Activated naive CD4-positive, alpha-beta T cell treated with anti-CD3 and anti-CD28 coated beads, Interleukin-2, amount 10 ng/mL, durations not matched to agents 7 days and 5 days (primary cell): Measurements from ENCODE around the gene RBMS3.

Source experiments
- CTCF ChIA-PET: fragments of 350-600 bp; sonication (Branson Sonifier 250); formaldehyde crosslinking; loops from one replicate; lab custom pipeline; 2021; ENCODE audit warnings: antibody characterized with exemption; lab: Charles Lee
- DNase-seq: peaks from one replicate; pipeline ENCODE4 v3.0.0-alpha.2; 2020
- H3K27ac Mint-ChIP-seq: one replicate; pipeline ENCODE4 v1.8.0; 2021; ENCODE audit warnings: mild to moderate bottlenecking, moderate library complexity, mixed read lengths
- H3K27me3 Mint-ChIP-seq: one replicate; pipeline ENCODE4 v1.8.0; 2021; ENCODE audit warnings: mild to moderate bottlenecking, mixed read lengths
- H3K36me3 Mint-ChIP-seq: one replicate; pipeline ENCODE4 v1.8.0; 2021; ENCODE audit warnings: mixed read lengths
- H3K4me1 Mint-ChIP-seq: one replicate; pipeline ENCODE4 v1.8.0; 2021; ENCODE audit warnings: mixed read lengths
- H3K4me3 Mint-ChIP-seq: one replicate; pipeline ENCODE4 v1.8.0; 2021; ENCODE audit warnings: mild to moderate bottlenecking, moderate library complexity, mixed read lengths
- H3K9me3 Mint-ChIP-seq: one replicate; pipeline ENCODE4 v1.8.0; 2021; ENCODE audit warnings: mixed read lengths

Gene RBMS3

DNA sequence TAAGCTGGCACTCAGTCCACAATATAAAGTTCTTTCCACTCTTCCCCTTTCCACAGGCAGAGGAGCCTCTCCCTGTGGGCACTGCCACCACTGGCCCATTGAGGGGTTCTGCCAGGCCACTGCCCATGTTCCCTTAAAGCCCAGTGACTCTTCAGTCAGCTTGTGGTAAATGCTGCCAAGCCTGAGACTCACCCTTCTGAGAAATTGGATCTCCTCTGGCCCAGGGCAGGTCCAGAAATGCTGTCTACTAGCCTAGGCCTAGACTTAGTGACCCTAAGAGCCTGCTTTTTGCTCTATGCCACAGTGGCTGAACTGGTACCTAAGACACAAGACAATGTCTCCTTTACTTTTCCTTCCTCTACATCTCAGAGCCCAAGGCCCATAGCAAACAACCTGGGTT is 295.8 kb downstream of the RBMS3 start:
- no peak overlapping the region for H3K27ac Mint-ChIP-seq
- H3K36me3 Mint-ChIP-seq = no peaks in the 10 kb centered on the region
- no peak for DNase-seq
- no peak overlapping the region for H3K4me3 Mint-ChIP-seq
- no peaks in the 10 kb centered on the region for H3K27me3 Mint-ChIP-seq
- CTCF ChIA-PET = no interaction called here
- peaks cover 2% of the 10 kb centered on the region for H3K9me3 Mint-ChIP-seq
- H3K4me1 Mint-ChIP-seq = no peaks in the 10 kb centered on the region

DNA sequence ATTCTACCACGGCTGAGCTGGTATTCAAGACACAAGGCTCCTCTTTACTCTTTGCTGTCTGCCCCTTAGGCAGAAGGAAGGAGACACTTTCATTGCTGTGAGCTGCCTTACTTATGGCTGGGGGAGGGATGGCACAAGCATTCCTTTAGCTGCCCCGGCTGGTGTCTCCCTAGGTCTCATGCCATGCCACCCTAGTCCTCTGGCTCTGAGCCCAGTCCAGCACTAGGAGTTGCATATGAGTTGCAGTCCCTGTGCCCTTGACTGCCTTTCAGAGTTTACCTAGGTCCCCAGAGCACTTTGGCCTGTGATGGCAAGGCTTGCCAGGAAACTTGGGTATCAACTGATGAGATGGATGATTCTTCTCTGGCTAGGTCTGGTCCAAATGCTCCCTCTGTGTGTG is 296.4 kb downstream of the RBMS3 start:
- H3K27ac Mint-ChIP-seq = no peak overlapping the region
- no peak for DNase-seq
- no peaks in the 10 kb centered on the region for H3K27me3 Mint-ChIP-seq
- H3K9me3 Mint-ChIP-seq = peaks cover 2% of the 10 kb centered on the region
- CTCF ChIA-PET = no interaction called here
- no peak overlapping the region for H3K4me3 Mint-ChIP-seq
- H3K36me3 Mint-ChIP-seq = no peaks in the 10 kb centered on the region
- H3K4me1 Mint-ChIP-seq = no peaks in the 10 kb centered on the region

DNA sequence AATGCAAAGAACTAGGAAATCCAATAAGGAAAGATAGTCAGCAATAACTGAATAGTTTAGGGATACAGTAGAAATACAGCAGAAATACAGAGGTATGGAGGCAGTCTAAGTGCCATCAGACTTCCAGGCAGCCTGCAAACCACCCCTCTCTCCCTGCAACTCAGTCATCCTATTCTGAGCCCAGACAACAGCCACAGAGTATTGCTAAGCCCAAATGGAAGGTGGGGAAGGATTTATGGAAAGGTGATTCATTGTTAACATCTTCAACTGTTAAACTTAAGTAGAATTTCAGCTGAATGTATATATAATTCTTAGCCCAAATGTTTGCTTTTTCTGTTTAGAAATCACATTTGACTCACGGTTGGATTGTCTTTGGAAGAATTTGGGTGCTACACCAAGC is 300.4 kb downstream of the RBMS3 start:
- Mint-ChIP-seq H3K36me3 (no peaks in the 10 kb centered on the region), H3K4me1 (no peaks in the 10 kb centered on the region)

DNA sequence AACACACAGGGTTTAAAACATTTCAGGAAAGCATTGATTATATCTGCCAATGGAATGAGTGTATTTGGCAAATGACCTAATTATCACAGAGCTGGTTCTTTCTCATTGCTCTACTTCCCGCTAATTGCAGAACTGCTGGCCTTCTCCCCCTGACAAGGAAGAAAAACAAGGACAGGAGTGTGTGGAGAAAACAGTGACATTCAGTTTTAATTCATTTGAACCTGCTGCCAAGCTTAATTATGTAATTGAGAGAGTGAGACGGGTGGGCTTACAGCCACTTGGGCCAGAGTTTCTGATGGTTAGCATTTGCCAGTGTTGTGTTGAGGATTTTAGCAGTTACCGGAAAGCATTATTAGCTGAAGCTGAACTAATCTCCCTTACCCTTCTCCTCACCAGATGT is 301.4 kb downstream of the RBMS3 start:
- CTCF ChIA-PET = no interaction called here
- H3K4me3 Mint-ChIP-seq = no peak overlapping the region
- no peaks in the 10 kb centered on the region for H3K36me3 Mint-ChIP-seq
- H3K27me3 Mint-ChIP-seq = no peaks in the 10 kb centered on the region
- H3K4me1 Mint-ChIP-seq = no peaks in the 10 kb centered on the region
- no peaks in the 10 kb centered on the region for H3K9me3 Mint-ChIP-seq
- no peak overlapping the region for H3K27ac Mint-ChIP-seq
- no peak for DNase-seq

More for the DNA sequence above, 300.4 kb downstream of the RBMS3 start:
- H3K9me3 Mint-ChIP-seq = no peaks in the 10 kb centered on the region
- H3K27me3 Mint-ChIP-seq = no peaks in the 10 kb centered on the region
- no peak overlapping the region for H3K27ac Mint-ChIP-seq
- CTCF ChIA-PET = no interaction called here
- H3K4me3 Mint-ChIP-seq = no peak overlapping the region
- no peak for DNase-seq

DNA sequence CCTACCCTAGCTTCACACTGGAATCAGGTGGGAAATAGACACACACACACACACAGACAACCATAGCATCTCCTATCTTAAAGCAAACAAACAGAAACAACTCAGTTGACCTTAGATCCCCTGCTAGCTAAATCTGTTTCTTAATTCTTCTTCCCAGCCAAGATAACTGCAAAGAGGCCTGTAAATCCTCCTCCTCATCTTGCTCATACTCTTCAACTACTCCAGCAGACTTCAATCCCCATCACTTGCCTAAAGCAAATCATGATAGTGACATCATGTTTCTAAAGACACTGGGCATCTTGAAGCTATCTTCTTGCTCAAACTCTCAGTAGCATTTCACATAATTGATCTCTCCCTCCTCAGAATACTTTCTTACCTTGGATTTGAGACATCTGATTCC is 303.0 kb downstream of the RBMS3 start:
- Mint-ChIP-seq H3K27me3 (no peaks in the 10 kb centered on the region), H3K4me1 (no peaks in the 10 kb centered on the region), H3K36me3 (no peaks in the 10 kb centered on the region), H3K27ac (no peak overlapping the region), H3K4me3 (no peak overlapping the region), H3K9me3 (no peaks in the 10 kb centered on the region)
- CTCF ChIA-PET = no interaction called here
- DNase-seq = no peak

DNA sequence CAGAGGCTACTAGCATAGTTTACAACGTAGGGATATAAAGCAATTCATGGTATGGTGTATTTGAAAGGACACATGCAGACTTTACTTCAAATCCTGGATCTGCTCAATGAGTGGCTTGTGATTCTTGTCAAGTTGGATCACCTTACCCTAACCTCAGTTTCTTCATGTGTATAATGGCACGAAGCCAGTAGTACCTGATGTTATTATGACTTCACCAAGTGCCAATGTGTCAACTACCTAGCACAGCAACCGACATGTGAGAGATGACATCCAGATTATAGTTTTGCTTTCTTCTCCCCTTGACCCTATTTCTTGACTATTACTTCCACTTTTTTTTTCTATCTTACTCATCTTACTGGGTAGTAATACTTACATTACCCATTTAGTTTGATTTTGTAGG is 304.5 kb downstream of the RBMS3 start:
- H3K27me3 Mint-ChIP-seq = no peaks in the 10 kb centered on the region
- H3K4me3 Mint-ChIP-seq = no peak overlapping the region
- H3K36me3 Mint-ChIP-seq = no peaks in the 10 kb centered on the region
- H3K4me1 Mint-ChIP-seq = no peaks in the 10 kb centered on the region
- no peak for DNase-seq
- CTCF ChIA-PET = no interaction called here
- no peak overlapping the region for H3K27ac Mint-ChIP-seq
- H3K9me3 Mint-ChIP-seq = no peaks in the 10 kb centered on the region

DNA sequence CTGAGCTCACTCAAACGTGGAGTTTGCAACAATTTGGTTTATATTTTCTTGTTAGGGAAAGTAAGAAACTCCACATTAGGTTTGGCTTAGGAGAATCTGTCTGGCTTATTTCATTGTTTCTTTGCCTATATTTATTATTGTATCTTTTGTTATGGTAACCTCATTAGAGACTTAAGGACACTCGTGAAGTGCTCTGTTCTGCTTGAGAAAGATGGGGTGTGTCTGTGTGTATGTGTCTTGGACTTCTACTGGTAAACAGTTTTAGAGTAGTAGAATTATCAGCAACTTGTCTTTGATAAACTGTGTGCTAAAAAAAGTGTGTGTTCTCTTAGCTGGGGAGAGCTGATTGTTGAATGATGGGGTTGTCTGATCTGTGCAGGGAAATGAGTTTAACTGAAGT is 306.5 kb downstream of the RBMS3 start:
- Mint-ChIP-seq H3K9me3 (no peaks in the 10 kb centered on the region), H3K4me3 (no peak overlapping the region), H3K27me3 (no peaks in the 10 kb centered on the region), H3K27ac (no peak overlapping the region), H3K4me1 (no peaks in the 10 kb centered on the region), H3K36me3 (no peaks in the 10 kb centered on the region)
- CTCF ChIA-PET = no interaction called here
- no peak for DNase-seq

DNA sequence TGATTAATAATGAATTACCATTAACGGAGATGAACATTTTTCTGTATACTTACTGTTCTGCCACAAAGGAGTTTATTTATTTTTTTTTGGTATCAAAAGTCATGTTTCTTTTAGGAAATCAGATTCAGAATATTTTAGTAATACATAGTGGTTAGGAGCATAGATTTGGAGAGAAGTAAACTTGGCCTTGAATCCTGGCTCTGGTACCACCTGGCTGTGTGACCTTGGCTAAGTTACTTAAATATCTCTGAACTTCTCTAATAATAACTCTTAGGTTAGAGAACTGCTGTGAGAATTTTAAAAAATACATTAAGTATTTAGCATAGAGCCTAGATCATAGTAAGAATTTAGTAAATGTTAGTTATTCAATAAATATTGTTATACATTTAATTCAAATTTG is 309.1 kb downstream of the RBMS3 start:
- no peaks in the 10 kb centered on the region for H3K36me3 Mint-ChIP-seq
- no peaks in the 10 kb centered on the region for H3K27me3 Mint-ChIP-seq
- CTCF ChIA-PET = no interaction called here
- DNase-seq = no peak
- H3K4me3 Mint-ChIP-seq = no peak overlapping the region
- no peaks in the 10 kb centered on the region for H3K9me3 Mint-ChIP-seq
- no peaks in the 10 kb centered on the region for H3K4me1 Mint-ChIP-seq
- no peak overlapping the region for H3K27ac Mint-ChIP-seq

DNA sequence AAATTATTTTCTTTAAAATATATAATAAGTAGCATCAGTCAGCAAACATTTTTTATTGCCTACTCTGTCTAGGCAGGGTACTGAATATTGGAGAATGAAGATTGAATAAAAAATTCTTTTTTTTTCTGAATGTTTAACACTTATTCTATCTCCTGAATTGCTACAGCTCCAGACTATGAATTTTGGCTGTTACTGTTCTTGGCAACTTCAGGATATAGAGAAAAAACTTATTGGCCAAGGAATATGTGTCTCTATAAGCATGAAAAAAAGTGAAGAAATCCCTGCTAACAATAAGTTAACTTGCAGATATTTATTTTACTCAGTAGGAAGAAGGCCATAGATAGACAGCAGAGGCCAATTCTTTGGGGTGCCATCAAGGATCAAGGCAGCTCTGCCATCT is 309.6 kb downstream of the RBMS3 start:
- Mint-ChIP-seq H3K27me3 (no peaks in the 10 kb centered on the region), H3K4me1 (no peaks in the 10 kb centered on the region), H3K9me3 (no peaks in the 10 kb centered on the region), H3K4me3 (no peak overlapping the region), H3K36me3 (no peaks in the 10 kb centered on the region), H3K27ac (no peak overlapping the region)
- CTCF ChIA-PET = no interaction called here
- no peak for DNase-seq

DNA sequence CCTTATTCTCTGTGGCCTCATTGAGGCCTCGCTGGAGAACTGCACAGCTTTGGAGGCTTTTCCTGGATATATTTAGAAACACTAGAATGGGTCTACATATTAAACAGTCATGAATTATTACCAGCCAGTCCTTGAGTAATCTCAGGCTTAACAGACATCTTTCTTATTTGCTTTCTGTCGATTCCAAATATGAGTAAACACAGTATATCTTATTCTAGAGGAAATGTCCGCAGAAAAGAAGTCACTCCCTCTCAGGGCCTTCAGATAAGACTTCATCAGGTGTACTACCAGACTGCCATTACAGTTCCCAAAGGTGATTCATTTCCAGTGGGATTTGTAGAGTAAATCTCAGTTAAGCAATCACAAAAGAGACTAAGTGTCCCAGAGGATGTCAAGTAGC is 310.7 kb downstream of the RBMS3 start:
- DNase-seq = no peak
- Mint-ChIP-seq H3K36me3 (no peaks in the 10 kb centered on the region), H3K27ac (no peak overlapping the region), H3K9me3 (no peaks in the 10 kb centered on the region), H3K4me3 (no peak overlapping the region), H3K27me3 (no peaks in the 10 kb centered on the region), H3K4me1 (no peaks in the 10 kb centered on the region)
- CTCF ChIA-PET = no interaction called here

DNA sequence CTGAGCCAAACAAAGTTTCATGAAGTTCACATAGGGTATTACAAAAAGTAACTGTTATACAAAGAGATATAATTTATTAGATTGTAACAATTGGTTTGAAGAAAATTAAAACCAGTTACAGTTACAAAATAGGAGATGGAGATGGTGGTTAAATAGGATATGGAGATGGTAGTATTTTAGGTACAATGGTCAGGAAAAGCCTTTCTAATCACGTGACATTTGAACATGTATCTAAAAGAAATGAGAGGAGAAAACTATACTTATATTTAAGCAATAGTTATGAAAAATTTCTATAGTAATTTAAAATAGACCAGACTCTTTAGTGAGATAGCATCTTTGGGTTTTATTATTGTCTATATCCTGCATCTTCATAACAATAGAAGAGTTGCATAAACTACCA is 312.9 kb downstream of the RBMS3 start:
- Mint-ChIP-seq H3K4me1 (no peaks in the 10 kb centered on the region), H3K9me3 (no peaks in the 10 kb centered on the region), H3K27me3 (no peaks in the 10 kb centered on the region), H3K4me3 (no peak overlapping the region), H3K36me3 (no peaks in the 10 kb centered on the region), H3K27ac (no peak overlapping the region)
- CTCF ChIA-PET = no interaction called here
- DNase-seq = no peak

DNA sequence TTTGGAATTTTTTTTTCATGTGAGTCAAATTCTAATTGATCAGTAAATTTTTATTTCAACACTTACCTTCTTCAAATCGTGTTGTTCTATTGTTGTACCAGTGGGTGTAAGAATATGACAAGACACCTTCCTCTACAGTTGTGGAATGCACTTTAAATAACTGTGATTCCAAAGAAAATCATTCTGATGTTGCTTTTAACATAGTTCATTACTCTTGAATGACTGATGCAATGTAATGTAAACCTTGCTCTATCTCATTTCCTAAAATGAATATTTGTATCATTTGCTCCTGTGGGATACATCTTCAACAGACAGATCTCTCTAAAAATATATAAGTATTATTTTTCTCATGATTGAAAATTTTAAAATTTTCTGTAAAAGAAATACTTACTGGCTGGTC is 313.4 kb downstream of the RBMS3 start:
- Mint-ChIP-seq H3K4me3 (no peak overlapping the region), H3K27me3 (no peaks in the 10 kb centered on the region), H3K27ac (no peak overlapping the region), H3K36me3 (no peaks in the 10 kb centered on the region), H3K4me1 (no peaks in the 10 kb centered on the region), H3K9me3 (no peaks in the 10 kb centered on the region)
- CTCF ChIA-PET = no interaction called here
- DNase-seq = no peak

DNA sequence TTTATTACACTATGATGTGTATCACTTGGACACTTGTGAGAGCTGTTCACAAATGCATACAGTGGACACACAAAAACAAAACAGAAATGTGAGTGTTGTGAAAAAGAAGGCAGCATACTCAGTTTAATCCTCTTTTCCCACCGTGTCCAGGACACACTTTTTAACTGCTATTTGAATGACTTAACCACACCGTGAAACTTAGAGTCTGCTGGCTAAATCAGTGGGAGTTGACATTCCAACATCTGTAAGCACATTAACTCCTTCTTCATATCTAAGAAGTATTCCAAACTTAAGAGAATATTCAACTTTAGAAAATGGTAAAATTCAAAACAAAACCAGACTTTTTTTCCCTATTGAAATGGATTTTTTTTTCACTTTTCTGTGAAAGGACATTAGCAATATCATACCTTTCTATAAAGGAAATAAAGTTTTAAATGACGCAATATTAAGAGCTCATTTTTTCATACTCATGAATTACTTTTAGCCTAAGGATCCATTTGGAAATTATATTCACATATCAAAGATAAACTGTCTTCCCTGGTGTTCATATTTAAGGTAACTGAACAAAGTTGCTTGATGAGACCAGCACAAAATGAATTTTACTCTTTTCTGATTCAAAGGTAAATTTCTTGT is 316.6 kb downstream of the RBMS3 start:
- H3K4me1 Mint-ChIP-seq = no peaks in the 10 kb centered on the region

DNA sequence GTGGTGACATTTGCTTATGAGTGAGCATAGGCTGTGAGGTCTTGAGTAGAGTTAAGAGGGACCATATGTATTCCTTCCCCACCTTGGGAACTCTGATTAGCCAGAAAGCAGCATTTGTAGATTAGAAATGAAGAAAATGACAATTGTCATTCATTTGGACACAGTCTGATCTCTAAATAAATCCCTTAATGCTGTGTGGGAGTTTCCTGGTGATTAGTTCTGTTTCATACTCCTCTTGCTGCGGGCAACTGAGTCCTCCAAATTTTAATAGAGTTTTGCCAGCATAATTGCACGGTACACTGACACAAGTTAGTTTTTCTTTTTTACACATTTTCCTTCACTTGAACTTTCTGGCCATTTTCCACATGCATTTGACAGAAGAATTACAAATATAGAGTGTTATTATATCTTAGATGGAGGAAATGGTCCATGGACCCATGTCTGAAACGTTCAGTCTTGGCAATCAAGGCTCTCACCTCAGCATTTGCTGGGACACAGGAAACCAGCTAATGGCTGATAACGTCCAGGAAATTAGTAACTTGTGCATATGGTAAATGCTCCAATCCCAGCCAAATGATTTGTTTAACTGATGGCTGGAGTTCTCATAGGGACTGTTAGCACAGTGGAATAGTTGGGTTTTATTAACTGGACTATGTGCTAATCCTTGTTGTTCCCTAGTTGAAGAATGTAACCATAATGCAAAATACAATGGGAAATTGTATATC is 321.2 kb downstream of the RBMS3 start:
- no peaks in the 10 kb centered on the region for H3K27me3 Mint-ChIP-seq
- H3K4me3 Mint-ChIP-seq = no peak overlapping the region
- H3K4me1 Mint-ChIP-seq = no peaks in the 10 kb centered on the region
- H3K36me3 Mint-ChIP-seq = no peaks in the 10 kb centered on the region
- H3K9me3 Mint-ChIP-seq = no peaks in the 10 kb centered on the region
- CTCF ChIA-PET = no interaction called here
- H3K27ac Mint-ChIP-seq = no peak overlapping the region
- DNase-seq = no peak

More for the DNA sequence above, 316.6 kb downstream of the RBMS3 start:
- Mint-ChIP-seq H3K36me3 (no peaks in the 10 kb centered on the region), H3K27ac (no peak overlapping the region), H3K4me3 (no peak overlapping the region), H3K9me3 (no peaks in the 10 kb centered on the region), H3K27me3 (no peaks in the 10 kb centered on the region)
- DNase-seq = no peak
- CTCF ChIA-PET = no interaction called here

DNA sequence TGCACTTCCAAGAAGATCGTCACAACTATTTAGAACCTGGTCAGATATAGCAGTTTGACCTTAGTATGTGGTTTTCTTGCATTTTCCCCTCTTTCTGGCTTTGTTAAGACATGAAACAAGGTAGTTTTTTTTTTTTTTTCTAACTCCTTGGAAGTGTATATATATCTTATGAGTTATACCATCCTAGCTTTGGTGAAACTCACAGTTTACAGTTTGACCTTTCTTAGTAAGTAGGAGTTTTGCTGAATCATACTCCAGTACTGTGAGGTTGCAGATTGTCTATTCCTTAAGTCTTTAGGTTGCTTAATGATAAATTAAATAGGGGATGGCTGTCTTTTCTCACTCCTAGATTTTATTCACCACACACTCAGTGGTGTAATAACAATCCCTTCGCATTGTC is 325.0 kb downstream of the RBMS3 start:
- Mint-ChIP-seq H3K27ac (no peak overlapping the region), H3K36me3 (no peaks in the 10 kb centered on the region), H3K27me3 (no peaks in the 10 kb centered on the region), H3K9me3 (no peaks in the 10 kb centered on the region), H3K4me1 (no peaks in the 10 kb centered on the region), H3K4me3 (no peak overlapping the region)
- CTCF ChIA-PET = no interaction called here
- no peak for DNase-seq
